ENCODE results near the gene ZNF608. TPM values are rescaled to one million over a fixed set of nuclear protein-coding genes. Genes with fewer than 3 reads are reported as not detected.

Gene ZNF608
- total and polyA plus RNA-seq, 4 donors: 9.5 to 83.2 (median 20.4) TPM

- 58 to 71% methylated on average over 3 of the region's 3 CpGs for WGBS, 2 donors
- H3K9me3 ChIP-seq (ENCODE audit: control insufficient read depth in 4 of 4, insufficient read depth in 3 of 4, low read length in 3 of 4): no peaks in the 10 kb centered on the region
- H3K9ac ChIP-seq (ENCODE audit: insufficient read depth in 1 of 2, low read length in 2 of 2): no peak overlapping the region
- H3K36me3 ChIP-seq (ENCODE audit: control insufficient read depth in 4 of 4, insufficient read depth in 4 of 4, low read length in 4 of 4): no peaks in the 10 kb centered on the region
- peaks cover 0 to 27% (median 1%) of the 10 kb centered on the region in 5 donors for H3K4me1 ChIP-seq (ENCODE audit: control insufficient read depth in 5 of 5, insufficient read depth in 5 of 5, low read length in 5 of 5)
- ATAC-seq (ENCODE audit: insufficient read depth, low FRiP score): no peak
- H3K27me3 ChIP-seq (ENCODE audit: control insufficient read depth in 3 of 3, insufficient read depth in 3 of 3, low read length in 2 of 3): no peaks in the 10 kb centered on the region
- TF ChIP-seq, protein P1, sequence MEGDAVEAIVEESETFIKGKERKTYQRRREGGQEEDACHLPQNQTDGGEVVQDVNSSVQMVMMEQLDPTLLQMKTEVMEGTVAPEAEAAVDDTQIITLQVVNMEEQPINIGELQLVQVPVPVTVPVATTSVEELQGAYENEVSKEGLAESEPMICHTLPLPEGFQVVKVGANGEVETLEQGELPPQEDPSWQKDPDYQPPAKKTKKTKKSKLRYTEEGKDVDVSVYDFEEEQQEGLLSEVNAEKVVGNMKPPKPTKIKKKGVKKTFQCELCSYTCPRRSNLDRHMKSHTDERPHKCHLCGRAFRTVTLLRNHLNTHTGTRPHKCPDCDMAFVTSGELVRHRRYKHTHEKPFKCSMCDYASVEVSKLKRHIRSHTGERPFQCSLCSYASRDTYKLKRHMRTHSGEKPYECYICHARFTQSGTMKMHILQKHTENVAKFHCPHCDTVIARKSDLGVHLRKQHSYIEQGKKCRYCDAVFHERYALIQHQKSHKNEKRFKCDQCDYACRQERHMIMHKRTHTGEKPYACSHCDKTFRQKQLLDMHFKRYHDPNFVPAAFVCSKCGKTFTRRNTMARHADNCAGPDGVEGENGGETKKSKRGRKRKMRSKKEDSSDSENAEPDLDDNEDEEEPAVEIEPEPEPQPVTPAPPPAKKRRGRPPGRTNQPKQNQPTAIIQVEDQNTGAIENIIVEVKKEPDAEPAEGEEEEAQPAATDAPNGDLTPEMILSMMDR (IDR thresholded peaks at IDR 0.05; ENCODE audit: control extremely low read depth, extremely low read depth): no peak
- H3K27ac ChIP-seq (ENCODE audit: low read depth in 1 of 2, low read length in 1 of 2): no peak overlapping the region
- peak; percentile 81 to 95 (median 92) for DNase-seq
- no peak overlapping the region for H3K4me3 ChIP-seq
Measured at GRCh38 chr5:124755565-124755964, 9.1 kb upstream of the ZNF608 start.

DNA sequence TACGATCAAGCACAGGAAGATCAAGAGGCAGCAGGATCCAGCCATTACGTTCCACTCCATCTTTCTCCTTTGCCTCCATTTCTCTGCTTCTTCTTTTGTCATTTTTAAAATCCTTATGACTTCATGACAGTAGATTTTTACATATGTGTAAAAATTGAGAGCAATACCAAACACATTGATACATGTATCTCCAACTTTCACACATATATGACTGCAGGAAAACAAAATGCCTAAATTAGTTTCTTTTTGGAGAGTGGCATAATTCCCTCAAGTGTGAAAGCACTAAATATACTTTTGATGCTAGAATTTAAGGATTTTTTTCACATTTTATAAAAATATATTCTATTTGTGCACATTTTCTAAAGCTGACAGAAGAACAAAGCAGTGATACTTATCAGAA is 8.6 kb upstream of the ZNF608 start:
- Histone ChIP-seq H3K36me3 (ENCODE audit: control insufficient read depth in 4 of 4, insufficient read depth in 4 of 4, low read length in 4 of 4) (no peaks in the 10 kb centered on the region), H3K4me1 (ENCODE audit: control insufficient read depth in 5 of 5, insufficient read depth in 5 of 5, low read length in 5 of 5) (peaks cover 0 to 33% (median 1%) of the 10 kb centered on the region in 5 donors), H3K9me3 (ENCODE audit: control insufficient read depth in 4 of 4, insufficient read depth in 3 of 4, low read length in 3 of 4) (no peaks in the 10 kb centered on the region), H3K9ac (ENCODE audit: insufficient read depth in 1 of 2, low read length in 2 of 2) (no peak overlapping the region), H3K27me3 (ENCODE audit: control insufficient read depth in 3 of 3, insufficient read depth in 3 of 3, low read length in 2 of 3) (no peaks in the 10 kb centered on the region), H3K4me3 (no peak overlapping the region), H3K27ac (ENCODE audit: low read depth in 1 of 2, low read length in 1 of 2) (no peak overlapping the region)
- ATAC-seq (ENCODE audit: insufficient read depth, low FRiP score): no peak
- TF ChIP-seq, protein P1 (IDR thresholded peaks at IDR 0.05; ENCODE audit: control extremely low read depth, extremely low read depth): no peak
- no peak for DNase-seq
- 75 to 92% methylated on average over 2 of the region's 2 CpGs for WGBS, 2 donors

DNA sequence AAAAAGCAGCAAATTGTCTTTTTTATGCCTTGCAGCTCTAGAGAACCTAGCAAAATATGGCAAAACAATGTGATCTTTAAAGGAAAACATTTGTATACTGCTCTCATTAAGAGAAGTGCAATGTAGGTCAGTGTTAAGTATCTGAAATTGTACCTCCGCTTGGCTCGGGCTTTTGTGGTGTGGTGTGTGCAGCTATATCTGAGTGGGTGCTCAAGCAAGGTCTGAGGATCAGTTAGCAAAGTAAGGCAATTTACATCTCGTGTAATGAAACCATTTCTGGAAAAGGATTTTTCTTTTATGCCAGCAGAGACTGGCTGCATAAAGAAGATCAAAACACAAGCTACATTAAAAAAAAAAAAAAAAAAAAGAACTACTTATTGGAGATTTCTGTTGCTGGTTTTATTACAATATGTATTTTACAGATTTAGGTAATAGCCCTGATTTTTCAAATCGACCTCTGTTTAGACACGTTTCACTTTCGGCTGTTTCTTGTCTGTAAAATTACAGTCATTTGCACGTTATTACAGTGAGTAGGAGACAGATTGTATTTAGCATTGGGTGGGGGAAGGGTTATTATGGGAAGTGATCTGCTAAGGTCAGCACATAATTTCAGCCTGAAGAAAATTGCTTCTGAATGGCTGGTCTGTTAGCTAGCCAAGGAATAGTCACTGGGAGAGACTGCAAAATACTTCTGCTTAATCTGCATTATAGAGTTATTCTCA is 7.9 kb upstream of the ZNF608 start:
- DNase-seq (peak in 2 of 3 donors; percentile 84 to 85), ATAC-seq (ENCODE audit: insufficient read depth, low FRiP score) (no peak)
- H3K36me3 ChIP-seq (ENCODE audit: control insufficient read depth in 4 of 4, insufficient read depth in 4 of 4, low read length in 4 of 4): no peaks in the 10 kb centered on the region
- TF ChIP-seq, protein P1 (IDR thresholded peaks at IDR 0.05; ENCODE audit: control extremely low read depth, extremely low read depth): no peak
- 69 to 80% methylated on average over 7 of the region's 7 CpGs for WGBS, 2 donors
- H3K9me3 ChIP-seq (ENCODE audit: control insufficient read depth in 4 of 4, insufficient read depth in 3 of 4, low read length in 3 of 4): no peaks in the 10 kb centered on the region
- no peak overlapping the region for H3K27ac ChIP-seq (ENCODE audit: low read depth in 1 of 2, low read length in 1 of 2)
- no peak overlapping the region for H3K4me3 ChIP-seq
- H3K9ac ChIP-seq (ENCODE audit: insufficient read depth in 1 of 2, low read length in 2 of 2): peak overlapping the region in 1 of 2 donors; percentile 4
- H3K27me3 ChIP-seq (ENCODE audit: control insufficient read depth in 3 of 3, insufficient read depth in 3 of 3, low read length in 2 of 3): no peaks in the 10 kb centered on the region
- peaks cover 0 to 39% (median 1%) of the 10 kb centered on the region in 5 donors for H3K4me1 ChIP-seq (ENCODE audit: control insufficient read depth in 5 of 5, insufficient read depth in 5 of 5, low read length in 5 of 5)
